8988T (cell line): ENCODE data around the gene KASH5.

Experiments used
- DNase-seq: peaks from one replicate; pipeline ENCODE4 v3.0.0; 2011

The KASH5 gene

GRCh38 chr19:49462492-49462891 lies 74.4 kb downstream of the KASH5 start:
- DNase-seq: no peak

- DNase-seq: no peak
Measured at GRCh38 chr19:49463960-49464740, 76.1 kb downstream of the KASH5 start.

DNA sequence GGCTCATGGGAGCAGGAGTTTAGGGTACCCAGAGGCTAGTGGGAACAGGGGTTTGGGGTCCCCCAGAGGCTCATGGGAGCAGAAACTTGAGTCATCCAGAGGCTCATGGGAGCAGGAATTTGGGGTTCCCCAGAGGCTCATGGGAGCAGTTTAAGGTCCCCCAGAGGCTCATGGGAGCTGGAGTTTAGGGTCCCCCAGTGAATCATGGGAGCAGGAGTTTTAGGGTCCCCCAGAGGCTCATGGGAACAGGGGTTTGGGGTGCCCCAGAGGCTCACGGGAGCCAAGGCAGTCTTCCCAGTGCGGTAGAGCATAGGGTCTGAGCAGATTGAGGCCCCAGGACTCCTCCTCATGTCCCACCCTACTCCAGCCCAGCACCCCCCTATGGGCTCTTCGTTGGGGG lies 77.3 kb downstream of the KASH5 start:
- DNase-seq: no peak
